ENCODE measurements around the gene OST4.

Gene OST4

DNA sequence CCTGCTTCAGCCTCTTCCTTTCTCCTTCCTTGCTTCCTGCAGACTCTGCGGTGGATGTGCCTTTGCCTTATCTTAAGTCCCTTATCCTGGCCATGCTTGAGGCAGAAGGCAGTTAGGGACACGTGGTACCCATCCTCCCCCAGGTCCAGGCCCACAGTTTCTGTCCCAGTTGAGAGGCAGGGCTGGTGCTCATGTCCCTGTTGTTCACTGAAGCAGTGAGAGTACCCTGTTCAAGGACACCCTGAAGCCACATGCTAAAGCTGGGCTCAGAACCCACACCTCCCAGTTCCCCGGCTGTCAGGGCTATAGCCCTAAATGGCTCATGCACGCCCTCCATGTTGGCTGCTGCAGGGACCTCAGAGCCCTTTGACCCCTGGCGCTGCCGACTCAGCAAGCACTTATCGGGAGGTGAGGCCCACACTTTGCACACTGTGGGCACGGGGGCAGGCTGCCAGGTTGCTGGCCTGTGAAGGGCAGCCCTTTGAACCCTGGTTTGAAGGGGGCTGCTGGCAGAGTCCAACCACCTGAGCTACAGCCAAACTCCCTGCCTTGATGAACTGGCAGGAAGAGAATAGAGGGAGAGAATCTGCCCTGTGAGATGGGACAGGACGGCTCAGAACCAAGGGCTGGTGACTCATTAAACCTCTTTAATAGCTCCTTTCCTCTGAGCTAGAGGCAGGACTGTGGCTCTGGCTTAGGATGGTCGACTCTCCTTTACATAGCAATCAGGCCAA, 21.4 kb upstream of the OST4 start:
- DNase-seq (ENCODE audit: low read depth), result no peak

DNA sequence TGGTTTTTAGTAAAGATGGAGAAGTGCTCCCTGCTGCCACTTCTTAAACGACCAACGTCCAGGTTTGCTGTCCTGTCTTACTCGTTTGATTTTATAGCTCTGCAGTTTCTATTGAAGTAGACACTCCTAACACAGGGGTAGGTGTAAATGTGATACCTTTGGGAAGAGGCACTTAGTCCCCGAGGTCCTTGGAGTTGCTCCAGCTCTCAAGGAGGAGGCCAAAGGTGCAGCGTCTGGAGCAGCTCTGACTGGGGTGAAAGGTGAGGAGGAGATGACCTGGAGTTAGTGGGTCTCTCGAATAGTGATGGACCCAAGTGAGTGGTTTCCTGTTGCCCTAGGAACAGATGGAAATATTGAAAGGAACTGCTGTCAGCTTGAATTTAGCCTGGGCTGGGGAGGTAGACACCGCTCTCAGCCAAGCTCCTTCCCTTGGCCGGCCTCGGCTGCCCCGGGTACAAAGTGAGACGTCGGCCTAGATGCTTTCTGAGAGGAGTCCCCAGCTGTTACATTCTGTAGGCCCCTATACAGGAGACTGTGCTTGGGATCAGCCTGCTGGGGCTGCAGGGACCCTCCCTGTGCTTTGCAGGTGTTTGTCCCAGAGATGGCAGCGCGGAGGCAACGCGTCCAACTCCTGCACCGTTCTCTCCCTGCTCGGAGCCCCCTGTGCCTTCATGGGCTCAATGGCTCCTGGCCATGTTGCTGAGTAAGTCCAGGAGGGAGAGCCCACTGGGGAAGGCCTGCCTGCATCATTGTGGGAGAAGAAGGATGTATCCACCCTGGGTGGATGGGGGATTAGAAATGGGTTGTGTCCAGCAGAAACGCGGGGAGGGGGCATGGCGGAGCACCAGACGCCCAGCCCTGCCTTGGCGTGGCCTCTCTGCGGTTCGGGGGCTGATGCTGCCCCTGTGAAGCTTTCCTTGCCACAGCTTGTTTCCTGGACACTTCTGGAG, 20.6 kb upstream of the OST4 start:
- no peak for DNase-seq (ENCODE audit: low read depth)

DNA sequence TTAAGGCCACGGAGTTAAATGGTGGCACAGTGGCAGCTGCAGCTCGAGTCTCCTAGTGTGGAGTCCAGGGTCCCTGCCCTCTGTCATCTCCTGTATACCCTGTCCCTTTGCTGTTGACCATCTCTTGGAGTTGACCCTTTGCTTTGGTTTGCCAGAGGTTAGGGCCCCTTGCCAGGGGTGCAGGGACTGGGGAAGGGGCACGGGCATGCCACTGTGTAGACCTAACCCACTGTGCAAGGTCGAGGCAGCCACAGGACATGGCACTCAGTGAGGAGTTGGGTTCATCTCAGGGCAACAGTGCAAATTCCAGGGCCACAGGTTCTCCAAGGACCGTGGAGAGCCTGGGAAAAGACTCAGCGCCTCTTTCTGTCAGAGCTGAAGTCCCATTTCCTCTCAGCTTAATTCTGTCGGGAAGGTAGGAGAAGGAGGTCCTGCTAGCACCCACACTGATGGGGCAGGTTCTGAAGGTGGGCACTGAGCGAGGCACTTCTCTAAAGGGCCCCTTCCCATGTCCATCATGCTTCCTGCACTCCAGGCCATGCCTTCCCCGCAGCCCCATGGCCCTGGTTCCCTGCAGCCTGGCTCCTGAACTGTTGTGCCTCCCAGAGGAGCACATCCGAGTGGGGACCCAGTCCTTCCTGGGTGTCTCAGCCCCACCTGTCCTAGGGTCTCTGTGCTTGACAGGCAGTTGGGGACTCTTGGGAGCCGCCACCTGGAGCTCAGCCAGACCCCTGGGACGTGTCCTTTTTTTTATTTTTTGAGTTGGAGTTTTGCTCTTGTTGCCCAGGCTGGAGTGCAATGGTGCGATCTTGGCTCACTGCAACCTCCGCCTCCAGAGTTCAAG, 17.9 kb upstream of the OST4 start:
- DNase-seq (ENCODE audit: low read depth), result no peak

DNA sequence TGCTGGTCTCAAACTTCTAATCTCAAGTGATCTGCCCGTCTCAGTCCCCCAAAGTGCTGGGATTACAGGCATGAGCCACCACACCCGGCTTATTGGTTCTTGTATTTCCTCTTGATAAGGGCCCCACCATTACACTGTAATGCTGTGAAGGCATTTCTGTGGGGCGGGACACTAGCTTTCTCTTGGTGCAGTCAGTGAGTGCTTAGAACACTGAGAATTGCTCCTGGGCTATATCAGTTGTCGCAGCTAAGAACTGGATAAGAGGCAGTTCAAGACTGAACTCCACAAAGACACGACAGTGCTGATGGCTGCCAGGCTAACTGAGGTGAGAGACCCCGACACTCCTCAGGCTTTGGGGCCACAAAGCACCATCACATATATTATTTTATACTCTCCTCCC, 17.2 kb upstream of the OST4 start:
- DNase-seq (ENCODE audit: low read depth), result no peak

DNA sequence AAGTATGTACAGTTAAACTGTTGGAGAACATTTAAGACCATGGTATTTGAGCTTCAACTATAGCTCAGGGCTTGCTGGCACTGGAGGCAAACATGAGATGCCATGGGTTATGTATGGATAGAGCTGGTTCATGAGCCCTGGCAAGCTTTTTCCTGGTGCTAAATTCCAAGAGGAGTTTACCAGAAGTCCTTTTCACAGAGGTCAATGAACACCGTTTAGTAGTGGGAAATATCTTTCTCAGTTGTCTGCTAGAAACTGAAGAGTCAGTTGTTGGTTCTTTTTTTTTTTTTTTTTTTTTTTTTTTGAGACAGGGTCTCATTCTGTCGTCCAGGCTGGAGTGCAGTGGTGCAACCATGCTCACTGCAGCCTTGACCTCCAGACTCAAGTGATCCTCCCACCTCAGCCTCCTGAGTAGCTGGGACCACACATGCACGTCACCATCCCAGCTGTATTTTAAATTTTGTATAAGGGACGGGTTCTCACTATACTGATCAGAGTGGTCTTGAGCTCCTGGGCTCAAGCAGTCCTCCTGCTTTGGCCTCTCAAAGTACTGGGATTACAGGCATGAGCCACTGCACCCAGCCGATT, 16.5 kb upstream of the OST4 start:
- DNase-seq (ENCODE audit: low read depth), result no peak

DNA sequence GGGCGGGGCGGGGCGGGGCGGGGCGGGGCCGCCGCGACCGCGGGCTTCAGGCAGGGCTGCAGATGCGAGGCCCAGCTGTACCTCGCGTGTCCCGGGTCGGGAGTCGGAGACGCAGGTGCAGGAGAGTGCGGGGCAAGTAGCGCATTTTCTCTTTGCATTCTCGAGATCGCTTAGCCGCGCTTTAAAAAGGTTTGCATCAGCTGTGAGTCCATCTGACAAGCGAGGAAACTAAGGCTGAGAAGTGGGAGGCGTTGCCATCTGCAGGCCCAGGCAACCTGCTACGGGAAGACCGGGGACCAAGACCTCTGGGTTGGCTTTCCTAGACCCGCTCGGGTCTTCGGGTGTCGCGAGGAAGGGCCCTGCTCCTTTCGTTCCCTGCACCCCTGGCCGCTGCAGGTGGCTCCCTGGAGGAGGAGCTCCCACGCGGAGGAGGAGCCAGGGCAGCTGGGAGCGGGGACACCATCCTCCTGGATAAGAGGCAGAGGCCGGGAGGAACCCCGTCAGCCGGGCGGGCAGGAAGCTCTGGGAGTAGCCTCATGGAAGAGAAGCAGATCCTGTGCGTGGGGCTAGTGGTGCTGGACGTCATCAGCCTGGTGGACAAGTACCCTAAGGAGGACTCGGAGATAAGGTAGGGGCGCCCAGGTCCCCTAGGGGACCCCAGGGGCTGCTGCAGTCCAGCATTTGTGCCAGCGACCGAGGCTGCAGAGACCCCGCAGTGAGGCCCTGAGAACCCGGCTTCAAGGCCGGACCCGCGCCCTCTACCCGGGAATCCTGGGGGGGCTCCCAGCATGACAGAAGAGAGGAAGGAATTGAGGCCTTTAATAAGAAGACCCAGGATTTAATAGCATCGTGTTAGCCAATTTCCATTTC, 15.5 kb upstream of the OST4 start, which contains the start of gene KHK:
Gene KHK (plus strand): TSS at position 49 of the 870 bp plus-strand sequence. CDS start 488 bp downstream, at position 537.
- DNase-seq (ENCODE audit: low read depth), result no peak

DNA sequence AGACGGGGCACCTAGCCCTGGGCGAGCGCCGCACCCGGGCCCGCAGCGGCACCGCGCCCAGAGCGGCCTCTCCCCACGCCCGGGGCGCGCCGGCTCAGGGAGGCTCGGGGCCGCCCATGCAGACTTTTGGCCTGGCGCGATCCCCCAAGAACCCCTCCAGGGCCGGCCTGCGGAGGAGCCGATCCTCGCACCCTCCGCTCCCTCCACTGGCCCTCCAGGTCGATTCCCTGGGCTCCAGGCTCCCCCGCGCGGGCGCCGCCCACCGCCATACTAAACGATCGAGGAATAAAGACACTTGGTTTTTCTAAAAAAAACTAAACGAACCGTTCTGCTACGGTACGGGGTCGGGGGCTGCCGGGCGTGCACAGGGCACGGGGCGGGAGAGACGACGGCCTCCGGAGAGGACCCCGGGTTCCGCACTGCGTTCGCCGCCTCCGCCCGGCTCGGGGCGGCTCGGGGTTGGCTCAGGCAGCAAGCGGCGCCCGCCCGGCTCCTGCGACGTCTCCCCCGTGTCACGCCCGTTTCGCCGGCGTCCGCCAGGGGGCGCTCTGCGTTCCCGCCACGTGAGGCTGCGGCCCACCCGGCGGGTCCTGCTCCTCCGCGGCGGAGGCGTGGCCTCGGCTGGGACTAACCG, 14.8 kb upstream of the OST4 start:
- peak; percentile 81 for DNase-seq (ENCODE audit: low read depth)

DNA sequence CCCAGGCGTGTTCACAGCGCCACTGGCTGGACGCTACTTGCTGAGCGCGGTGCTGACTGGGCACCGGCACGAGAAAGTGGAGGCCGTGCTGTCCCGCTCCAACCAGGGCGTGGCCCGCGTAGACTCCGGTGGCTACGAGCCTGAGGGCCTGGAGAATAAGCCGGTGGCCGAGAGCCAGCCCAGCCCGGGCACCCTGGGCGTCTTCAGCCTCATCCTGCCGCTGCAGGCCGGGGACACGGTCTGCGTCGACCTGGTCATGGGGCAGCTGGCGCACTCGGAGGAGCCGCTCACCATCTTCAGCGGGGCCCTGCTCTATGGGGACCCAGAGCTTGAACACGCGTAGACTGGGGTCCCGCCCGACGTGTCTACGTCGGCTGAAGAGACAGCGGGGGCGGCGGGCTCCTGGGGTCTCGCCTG, 14.2 kb upstream of the OST4 start:
- peak; percentile 53 for DNase-seq (ENCODE audit: low read depth)

DNA sequence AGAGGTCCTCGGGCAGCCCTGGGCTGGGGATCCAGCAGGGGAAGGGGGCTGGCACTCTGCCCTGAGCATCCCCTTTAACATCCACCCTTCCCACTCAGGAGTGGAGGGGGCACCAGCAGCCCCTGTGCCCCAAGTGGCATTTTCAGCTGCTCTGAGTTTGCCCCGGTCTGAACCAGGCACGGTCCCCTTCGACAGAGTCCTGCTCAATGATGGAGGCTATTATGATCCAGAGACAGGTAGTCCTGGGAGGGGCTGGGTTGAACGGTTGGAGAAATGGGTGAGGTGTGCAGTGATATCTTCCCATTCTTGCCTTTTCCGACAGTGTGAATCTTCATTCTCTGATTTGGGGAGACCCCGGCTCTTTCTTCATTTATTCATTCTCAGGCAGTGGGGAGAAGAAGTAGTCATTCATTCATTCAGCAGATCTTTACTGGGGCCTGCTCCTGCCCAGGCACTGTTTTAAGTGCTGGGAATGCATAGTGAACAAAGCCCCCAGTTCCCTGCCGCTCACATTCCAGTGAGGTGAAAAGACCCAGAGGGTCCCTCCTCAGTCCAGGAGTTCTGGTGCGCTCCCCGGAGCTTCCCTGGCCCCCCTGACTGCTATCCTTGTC, 13.7 kb upstream of the OST4 start:
- no peak for DNase-seq (ENCODE audit: low read depth)

DNA sequence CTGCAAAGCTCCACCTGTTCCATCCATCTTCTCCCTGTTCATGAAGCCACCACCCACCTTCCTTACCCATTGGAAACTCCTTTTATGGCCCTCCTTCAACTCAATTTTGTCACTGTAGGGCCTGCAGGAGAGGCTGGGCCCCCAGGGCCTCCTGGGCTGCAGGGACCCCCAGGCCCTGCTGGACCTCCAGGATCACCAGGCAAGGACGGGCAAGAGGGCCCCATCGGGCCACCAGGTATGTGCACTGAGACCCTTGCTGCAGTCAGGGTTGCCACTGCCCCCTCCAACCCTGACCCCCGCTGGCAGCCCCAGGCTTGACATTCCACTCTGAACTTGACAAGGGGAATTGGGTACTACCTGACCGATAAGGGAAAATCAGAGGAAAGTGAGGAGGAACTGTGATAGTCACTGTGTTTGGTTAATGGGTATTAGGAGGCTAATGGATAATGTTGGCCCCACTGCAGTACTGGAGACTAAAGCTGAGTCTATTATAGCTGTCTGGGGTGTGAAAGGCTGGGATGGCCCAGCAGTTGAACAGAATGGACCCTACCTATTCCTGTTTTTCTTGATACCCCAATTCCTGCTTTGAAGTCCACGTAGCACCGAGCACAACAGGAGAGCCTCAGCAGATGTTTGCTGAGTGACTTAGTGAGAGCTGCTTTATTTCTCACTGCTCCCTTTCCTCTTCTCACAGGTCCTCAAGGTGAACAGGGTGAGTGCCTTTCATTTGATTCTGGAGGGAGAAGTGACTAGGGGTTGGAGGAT, 13.0 kb upstream of the OST4 start:
- no peak for DNase-seq (ENCODE audit: low read depth)

DNA sequence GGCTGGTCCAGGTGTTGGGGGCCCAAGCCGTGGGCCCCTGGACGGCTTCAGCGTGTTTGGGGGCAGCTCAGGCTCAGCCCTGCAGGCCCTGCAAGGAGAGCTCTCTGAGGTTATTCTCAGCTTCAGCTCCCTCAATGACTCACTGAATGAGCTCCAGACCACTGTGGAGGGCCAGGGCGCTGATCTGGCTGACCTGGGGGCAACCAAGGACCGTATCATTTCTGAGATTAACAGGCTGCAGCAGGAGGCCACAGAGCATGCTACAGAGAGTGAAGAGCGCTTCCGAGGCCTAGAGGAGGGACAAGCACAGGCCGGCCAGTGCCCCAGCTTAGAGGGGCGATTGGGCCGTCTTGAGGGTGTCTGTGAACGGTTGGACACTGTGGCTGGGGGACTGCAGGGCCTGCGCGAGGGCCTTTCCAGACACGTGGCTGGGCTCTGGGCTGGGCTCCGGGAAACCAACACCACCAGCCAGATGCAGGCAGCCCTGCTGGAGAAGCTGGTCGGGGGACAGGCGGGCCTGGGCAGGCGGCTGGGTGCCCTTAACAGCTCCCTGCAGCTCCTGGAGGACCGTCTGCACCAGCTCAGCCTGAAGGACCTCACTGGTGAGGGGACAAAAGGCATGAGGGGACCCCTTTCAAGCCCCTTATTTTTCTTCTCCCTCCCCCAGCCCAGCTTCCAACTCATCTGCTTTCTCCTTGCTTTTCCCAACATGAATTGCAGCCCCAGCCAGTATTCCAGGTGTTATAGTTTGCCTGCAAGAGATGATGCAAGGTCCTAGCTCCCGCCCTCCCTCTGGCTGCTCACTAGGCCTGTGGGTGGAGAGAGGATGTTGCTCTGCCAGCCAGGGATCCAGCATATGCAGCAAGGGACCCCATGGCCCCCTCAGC, 12.2 kb upstream of the OST4 start:
- DNase-seq (ENCODE audit: low read depth), result no peak

DNA sequence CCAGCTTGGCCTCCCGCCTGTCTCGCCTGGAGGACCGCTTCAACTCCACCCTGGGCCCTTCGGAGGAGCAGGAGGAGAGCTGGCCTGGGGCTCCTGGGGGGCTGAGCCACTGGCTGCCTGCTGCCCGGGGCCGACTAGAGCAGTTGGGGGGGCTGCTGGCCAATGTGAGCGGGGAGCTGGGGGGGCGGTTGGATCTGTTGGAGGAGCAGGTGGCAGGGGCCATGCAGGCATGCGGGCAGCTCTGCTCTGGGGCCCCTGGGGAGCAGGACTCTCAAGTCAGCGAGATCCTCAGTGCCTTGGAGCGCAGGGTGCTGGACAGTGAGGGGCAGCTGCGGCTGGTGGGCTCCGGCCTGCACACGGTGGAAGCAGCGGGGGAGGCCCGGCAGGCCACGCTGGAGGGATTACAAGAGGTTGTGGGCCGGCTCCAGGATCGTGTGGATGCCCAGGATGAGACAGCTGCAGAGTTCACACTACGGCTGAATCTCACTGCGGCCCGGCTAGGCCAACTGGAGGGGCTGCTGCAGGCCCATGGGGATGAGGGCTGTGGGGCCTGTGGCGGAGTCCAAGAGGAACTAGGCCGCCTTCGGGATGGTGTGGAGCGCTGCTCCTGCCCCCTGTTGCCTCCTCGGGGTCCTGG, 11.4 kb upstream of the OST4 start:
- DNase-seq (ENCODE audit: low read depth), result no peak

DNA sequence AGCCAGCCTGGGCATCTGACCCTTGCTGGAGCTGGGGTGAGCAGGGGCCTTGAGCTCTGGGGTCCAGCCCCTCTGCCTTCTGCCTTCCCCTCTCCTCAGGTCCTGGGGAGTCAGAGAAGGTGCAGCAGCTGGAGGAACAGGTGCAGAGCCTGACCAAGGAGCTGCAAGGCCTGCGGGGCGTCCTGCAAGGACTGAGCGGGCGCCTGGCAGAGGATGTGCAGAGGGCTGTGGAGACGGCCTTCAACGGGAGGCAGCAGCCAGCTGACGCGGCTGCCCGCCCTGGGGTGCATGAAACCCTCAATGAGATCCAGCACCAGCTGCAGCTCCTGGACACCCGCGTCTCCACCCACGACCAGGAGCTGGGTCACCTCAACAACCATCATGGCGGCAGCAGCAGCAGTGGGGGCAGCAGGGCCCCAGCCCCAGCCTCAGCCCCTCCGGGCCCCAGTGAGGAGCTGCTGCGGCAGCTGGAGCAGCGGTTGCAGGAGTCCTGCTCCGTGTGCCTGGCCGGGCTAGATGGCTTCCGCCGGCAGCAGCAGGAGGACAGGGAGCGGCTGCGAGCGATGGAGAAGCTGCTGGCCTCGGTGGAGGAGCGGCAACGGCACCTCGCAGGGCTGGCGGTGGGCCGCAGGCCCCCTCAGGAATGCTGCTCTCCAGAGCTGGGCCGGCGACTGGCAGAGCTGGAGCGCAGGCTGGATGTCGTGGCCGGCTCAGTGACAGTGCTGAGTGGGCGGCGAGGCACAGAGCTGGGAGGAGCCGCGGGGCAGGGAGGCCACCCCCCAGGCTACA, 10.7 kb upstream of the OST4 start:
- no peak for DNase-seq (ENCODE audit: low read depth)

DNA sequence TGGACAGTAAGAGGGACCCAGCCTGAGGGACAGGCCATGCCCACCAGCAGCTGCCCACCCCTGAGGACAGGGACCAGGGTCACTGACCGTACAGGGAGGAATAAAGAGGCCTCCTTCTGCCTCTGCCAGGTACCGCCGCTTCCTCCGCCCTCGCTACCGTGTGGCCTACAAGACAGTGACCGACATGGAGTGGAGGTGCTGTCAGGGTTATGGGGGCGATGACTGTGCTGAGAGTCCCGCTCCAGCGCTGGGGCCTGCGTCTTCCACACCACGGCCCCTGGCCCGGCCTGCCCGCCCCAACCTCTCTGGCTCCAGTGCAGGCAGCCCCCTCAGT, 9.1 kb upstream of the OST4 start:
- no peak for DNase-seq (ENCODE audit: low read depth)

DNA sequence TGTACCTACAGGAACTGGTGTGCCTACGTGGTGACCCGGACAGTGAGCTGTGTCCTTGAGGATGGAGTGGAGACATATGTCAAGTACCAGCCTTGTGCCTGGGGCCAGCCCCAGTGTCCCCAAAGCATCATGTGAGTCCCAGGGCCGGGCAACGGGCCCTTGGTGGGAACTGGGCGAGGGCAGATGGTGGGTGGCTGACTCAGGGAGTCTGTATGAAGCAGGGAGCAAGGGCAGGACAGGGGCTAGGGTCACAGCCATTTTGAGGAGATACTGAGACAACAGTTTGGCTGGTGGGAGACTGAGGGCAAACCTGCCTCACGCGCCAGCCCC, 8.7 kb upstream of the OST4 start:
- DNase-seq (ENCODE audit: low read depth), result no peak

DNA sequence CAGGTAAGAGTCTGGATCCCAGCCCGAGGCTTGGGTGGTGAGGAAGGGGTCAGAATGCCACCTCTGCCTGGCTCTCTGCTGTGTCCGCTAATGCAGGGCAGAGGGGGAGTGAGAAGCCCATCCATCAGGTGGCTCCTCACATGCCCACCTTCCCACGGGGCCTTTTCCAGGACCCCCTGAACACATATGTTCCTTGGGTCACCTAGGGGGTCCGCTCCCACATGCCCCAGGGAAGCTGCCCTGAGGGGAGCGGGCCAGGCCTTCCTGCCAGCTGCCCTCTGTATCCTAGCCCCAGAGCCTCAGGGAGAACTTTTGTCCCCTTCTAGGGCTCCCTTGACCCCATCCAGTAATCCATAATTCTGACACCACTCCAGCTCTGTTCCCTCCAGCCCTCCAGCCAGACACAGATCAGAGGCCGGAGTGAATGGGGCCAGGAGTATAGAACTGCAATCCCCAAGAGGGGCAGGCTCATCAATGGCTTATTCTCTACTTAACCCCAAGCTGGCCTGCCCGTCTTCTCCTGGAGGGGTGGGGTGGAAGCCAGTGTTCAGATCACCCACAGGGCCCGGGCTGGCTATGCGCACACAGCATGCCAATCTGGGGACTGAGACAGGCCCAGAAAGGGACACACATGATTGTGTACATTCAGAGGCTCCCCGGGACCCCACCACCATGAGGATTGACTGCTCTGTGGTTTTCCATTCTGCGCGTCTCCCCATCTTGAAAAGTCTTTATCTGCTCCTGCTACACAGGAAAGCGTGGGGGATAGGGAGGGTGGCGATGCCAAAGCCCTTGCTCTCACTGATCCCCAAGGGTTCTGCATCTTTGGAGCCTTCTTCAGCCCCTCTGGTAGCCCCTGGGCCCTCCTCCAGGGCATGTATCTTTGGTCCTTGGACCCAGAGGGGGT, 8.0 kb upstream of the OST4 start:
- DNase-seq (ENCODE audit: low read depth), result no peak
